Muscle of arm (tissue), 14 donors: ENCODE measurements around the gene XPO1. TPM values are rescaled to one million over a fixed set of nuclear protein-coding genes. Genes with fewer than 3 reads are reported as not detected.
"Not testable (repeated sequence)": the region's sequence is repeated elsewhere in the genome, so short reads cannot be mapped to it uniquely, and the experiment has no call there.

Experiments used
- DNase-seq: peaks from one replicate; pipeline ENCODE4 v3.0.0-alpha.2; 2013
- long read RNA-seq, 11 donors: transcript quantifications; one replicate each; lab custom pipeline, GENCODE V29; 2026
- polyA plus RNA-seq, 12 donors: library from polyadenylated mRNA; unstranded; fragments of 120-200 nt; gene quantifications; one replicate each; pipeline ENCODE4 v1.2.1, GENCODE V29; 2013; ENCODE audit not compliant: insufficient read length in 12 of 12

XPO1 gene, protein sequence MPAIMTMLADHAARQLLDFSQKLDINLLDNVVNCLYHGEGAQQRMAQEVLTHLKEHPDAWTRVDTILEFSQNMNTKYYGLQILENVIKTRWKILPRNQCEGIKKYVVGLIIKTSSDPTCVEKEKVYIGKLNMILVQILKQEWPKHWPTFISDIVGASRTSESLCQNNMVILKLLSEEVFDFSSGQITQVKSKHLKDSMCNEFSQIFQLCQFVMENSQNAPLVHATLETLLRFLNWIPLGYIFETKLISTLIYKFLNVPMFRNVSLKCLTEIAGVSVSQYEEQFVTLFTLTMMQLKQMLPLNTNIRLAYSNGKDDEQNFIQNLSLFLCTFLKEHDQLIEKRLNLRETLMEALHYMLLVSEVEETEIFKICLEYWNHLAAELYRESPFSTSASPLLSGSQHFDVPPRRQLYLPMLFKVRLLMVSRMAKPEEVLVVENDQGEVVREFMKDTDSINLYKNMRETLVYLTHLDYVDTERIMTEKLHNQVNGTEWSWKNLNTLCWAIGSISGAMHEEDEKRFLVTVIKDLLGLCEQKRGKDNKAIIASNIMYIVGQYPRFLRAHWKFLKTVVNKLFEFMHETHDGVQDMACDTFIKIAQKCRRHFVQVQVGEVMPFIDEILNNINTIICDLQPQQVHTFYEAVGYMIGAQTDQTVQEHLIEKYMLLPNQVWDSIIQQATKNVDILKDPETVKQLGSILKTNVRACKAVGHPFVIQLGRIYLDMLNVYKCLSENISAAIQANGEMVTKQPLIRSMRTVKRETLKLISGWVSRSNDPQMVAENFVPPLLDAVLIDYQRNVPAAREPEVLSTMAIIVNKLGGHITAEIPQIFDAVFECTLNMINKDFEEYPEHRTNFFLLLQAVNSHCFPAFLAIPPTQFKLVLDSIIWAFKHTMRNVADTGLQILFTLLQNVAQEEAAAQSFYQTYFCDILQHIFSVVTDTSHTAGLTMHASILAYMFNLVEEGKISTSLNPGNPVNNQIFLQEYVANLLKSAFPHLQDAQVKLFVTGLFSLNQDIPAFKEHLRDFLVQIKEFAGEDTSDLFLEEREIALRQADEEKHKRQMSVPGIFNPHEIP (N-terminal part only)
- polyA plus RNA-seq = 100 to 1,000 TPM in 11 of 12 donors, not detected in 1; 126 to 214 (median 161) TPM
- long read RNA-seq, donor 1, full-length matches to known transcripts = 9 of 31 reads
- long read RNA-seq, donor 1, partial matches to known transcripts = 22 of 31 reads
- long read RNA-seq, donor 1, other reads (novel, unspliced or antisense) = 0 of 31 reads
- long read RNA-seq, donor 2, full-length matches to known transcripts = 12 of 36 reads
- long read RNA-seq, donor 2, partial matches to known transcripts = 24 of 36 reads
- long read RNA-seq, donor 2, other reads (novel, unspliced or antisense) = 0 of 36 reads
- long read RNA-seq, donor 3, full-length matches to known transcripts = 2 of 57 reads
- long read RNA-seq, donor 3, partial matches to known transcripts = 55 of 57 reads
- long read RNA-seq, donor 3, other reads (novel, unspliced or antisense) = 0 of 57 reads
- long read RNA-seq, donor 4, full-length matches to known transcripts = 6 of 11 reads
- long read RNA-seq, donor 4, partial matches to known transcripts = 5 of 11 reads
- long read RNA-seq, donor 4, other reads (novel, unspliced or antisense) = 0 of 11 reads
- long read RNA-seq, donor 5, full-length matches to known transcripts = 12 of 48 reads
- long read RNA-seq, donor 5, partial matches to known transcripts = 36 of 48 reads
- long read RNA-seq, donor 5, other reads (novel, unspliced or antisense) = 0 of 48 reads
- long read RNA-seq, donor 6, full-length matches to known transcripts = 7 of 12 reads
- long read RNA-seq, donor 6, partial matches to known transcripts = 5 of 12 reads
- long read RNA-seq, donor 6, other reads (novel, unspliced or antisense) = 0 of 12 reads
- long read RNA-seq, donor 7, full-length matches to known transcripts = 4 of 11 reads
- long read RNA-seq, donor 7, partial matches to known transcripts = 7 of 11 reads
- long read RNA-seq, donor 7, other reads (novel, unspliced or antisense) = 0 of 11 reads
- long read RNA-seq, donor 8, full-length matches to known transcripts = 6 of 26 reads
- long read RNA-seq, donor 8, partial matches to known transcripts = 20 of 26 reads
- long read RNA-seq, donor 8, other reads (novel, unspliced or antisense) = 0 of 26 reads
- long read RNA-seq, donor 9, full-length matches to known transcripts = 6 of 32 reads
- long read RNA-seq, donor 9, partial matches to known transcripts = 26 of 32 reads
- long read RNA-seq, donor 9, other reads (novel, unspliced or antisense) = 0 of 32 reads
- long read RNA-seq, donor 10, full-length matches to known transcripts = 13 of 20 reads
- long read RNA-seq, donor 10, partial matches to known transcripts = 7 of 20 reads
- long read RNA-seq, donor 10, other reads (novel, unspliced or antisense) = 0 of 20 reads
- long read RNA-seq, donor 11, full-length matches to known transcripts = 7 of 14 reads
- long read RNA-seq, donor 11, partial matches to known transcripts = 7 of 14 reads
- long read RNA-seq, donor 11, other reads (novel, unspliced or antisense) = 0 of 14 reads

GRCh38 chr2:61538200-61538919 lies at the start of gene XPO1:
TSS of gene XPO1 (minus strand) at chr2:61538356. CDS start at chr2:61533897, 4,459 bp downstream.
- DNase-seq = peak; percentile 100

GRCh38 chr2:61586928-61587327 lies 48.8 kb upstream of the XPO1 start:
- DNase-seq = not testable (repeated sequence)

DNA sequence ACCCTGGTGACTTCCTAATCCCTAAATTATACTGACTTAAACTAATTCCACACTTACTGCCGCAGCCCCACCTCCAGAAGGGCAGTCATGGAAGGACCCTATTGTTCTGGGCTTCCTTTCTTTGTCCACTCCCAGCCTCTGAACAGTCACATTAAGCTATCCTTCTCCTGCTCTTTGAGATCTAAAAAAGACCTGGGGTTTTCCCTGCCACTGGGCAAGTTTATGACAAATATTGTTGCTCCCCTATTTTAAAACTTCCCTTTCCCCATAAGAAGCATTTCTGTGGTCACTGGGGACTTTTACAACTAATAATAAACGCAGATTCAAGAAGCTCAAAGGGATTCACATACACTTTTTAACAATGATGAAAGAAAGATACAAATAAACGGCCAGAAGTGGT lies 47.2 kb upstream of the XPO1 start:
- DNase-seq = no peak

- DNase-seq = not testable (repeated sequence)
Measured at GRCh38 chr2:61584368-61584767, 46.2 kb upstream of the XPO1 start.

DNA sequence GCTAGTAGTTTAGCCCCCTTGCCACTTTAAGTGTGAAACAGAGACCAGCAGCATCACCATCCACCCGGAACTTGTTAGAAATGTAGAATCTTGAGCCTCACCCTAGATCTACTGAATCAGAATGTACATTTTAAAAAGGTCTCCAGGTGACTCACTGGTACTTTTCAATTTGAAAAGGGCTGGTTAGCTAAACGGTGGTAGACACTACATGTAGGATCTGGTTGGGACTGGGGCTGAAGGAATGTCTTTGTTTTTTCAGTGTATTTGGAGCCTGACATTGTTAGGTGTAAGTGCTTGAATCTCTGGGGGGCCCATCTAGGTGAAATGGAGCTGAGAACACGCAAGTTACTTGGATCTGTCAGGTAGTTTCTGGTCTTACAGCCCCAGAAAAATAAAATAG lies 44.0 kb upstream of the XPO1 start:
- DNase-seq = no peak

DNA sequence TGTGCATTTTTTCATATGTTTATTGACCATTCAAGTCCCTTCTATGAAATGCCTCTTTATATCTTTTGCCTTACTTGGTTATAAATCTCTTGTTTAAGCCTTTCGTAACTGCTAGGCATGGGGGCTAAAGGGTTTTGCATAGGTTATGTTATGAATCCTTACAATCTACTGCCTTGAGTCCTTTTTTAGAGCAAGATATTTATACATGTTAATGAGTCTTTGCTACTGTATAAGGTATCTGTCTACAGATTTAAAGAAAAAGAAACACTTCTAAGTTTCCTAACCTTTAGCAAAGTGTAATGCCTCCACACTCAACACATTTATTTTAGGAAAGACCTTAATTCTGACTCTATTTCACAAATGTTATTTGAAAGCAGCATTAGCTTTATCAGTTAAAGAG lies 43.6 kb upstream of the XPO1 start:
- no peak for DNase-seq

DNA sequence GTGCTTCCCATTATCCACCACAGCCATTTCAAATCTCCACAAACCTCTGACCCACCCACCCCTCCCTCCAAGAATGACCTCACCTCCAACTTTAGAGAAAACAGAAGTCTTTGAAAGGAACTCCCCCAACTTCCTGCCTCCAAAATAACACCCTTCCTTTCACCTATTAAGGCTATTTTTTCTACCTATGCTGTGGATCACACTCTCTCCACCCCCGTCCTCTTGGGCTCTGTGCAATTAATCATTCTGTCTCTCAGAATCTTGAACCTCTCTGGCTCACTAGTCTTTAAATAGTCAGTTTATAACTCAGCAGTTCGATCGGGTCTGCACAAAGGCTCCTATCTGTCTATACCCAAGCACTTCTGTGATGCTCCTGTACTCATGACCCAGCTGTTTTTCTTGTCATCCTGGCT lies 37.3 kb upstream of the XPO1 start:
- no peak for DNase-seq

GRCh38 chr2:61566566-61566965 lies 28.4 kb upstream of the XPO1 start:
- DNase-seq = no peak

DNA sequence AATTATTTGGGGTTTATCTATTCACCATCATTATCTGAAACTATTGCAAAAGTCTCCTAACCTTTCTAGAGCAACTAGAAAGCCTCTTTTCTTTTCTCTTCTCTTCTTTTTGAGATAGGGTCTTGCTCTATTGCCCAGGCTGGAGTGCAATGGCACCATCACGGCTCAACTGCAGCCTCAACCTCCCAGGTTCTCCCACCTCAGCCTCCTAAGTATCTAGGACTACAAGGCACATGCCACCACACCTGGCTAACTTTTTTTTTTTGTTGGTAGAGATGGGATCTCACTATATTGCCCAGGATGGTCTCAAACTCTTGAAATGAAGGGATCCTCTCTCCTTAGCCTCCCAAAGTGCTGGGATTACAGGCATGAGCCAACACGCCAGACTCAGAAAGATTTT lies 24.5 kb upstream of the XPO1 start:
- DNase-seq = no peak

- DNase-seq = no peak
Measured at GRCh38 chr2:61558160-61558559, 20.0 kb upstream of the XPO1 start.

DNA sequence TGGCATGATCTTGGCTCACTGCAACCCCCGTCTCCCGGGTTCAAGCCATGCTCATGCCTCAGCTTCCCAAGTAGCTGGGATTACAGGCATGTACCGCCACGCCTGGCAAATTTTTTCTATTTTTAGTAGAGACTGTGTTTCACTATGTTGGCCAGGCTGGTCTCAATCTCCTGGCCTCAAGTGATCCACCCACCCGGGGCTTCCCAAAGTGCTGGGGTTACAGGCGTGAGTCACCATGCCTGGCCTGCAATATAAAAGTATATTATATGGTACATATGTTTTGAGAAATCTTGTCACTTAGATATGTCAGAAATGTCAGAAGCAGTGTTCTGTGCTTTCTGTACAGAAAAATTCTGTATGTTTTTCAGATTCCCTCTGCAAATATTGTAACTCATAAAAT lies 19.2 kb upstream of the XPO1 start:
- no peak for DNase-seq

- no peak for DNase-seq
Measured at GRCh38 chr2:61554604-61555003, 16.4 kb upstream of the XPO1 start.

GRCh38 chr2:61550375-61551209 lies 12.4 kb upstream of the XPO1 start:
- DNase-seq = no peak

- no peak for DNase-seq
Measured at GRCh38 chr2:61549546-61549945, 11.4 kb upstream of the XPO1 start.

GRCh38 chr2:61543062-61543461 lies 4.9 kb upstream of the XPO1 start:
- DNase-seq = no peak

GRCh38 chr2:61540167-61540566 lies 2.0 kb upstream of the XPO1 start:
- not testable (repeated sequence) for DNase-seq

DNA sequence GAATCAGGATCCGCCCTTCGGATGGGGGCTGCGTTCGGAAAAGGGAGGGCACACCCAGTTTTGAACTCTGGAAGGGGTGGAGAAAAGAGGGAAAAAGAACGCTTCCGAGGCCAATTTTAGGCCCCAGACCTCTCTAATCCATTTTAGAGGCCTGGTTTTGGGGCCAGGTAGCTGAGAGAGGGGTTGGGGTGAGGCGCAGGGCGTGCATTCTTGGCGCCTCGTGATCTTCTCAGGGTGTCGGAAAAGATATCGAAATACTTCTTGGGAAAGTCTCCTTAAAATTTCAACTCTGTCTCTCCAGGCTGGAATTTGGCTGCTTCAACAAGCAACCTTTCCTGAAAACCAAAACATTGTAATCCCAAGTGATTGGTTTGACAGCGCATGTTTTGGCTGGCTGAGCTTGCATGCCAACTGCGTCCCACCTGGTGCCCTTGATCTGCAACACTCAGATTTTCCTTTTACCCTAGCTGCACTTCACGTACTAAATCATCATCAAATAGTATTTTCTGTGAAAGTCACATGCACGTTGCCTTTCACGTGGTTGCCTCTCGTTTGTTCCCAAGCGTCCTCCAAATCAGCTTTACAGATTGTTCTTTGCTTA lies 864 bp upstream of the XPO1 start:
- DNase-seq = peak; percentile 55
